B cell (primary cell): Measurements from ENCODE around the gene CKAP2L. TPM values are rescaled to one million over a fixed set of nuclear protein-coding genes. Genes with fewer than 3 reads are reported as not detected.

Experiments used
- ATAC-seq: fragments of 200-7000 bp; cut with Tn5 transposase; one replicate; pipeline ENCODE4 v1.10.0; 2021; ENCODE audit warnings: low read depth, mild to moderate bottlenecking, moderate number of reproducible peaks, moderate library complexity
- CTCF ChIA-PET: fragments of 350-600 bp; sonication (Branson Sonifier 250); formaldehyde crosslinking; loops from one replicate; lab custom pipeline; 2021; ENCODE audit warnings: antibody characterized with exemption, inconsistent platforms; lab: Charles Lee
- POLR2A ChIA-PET: fragments of 350-600 bp; sonication (Branson Sonifier 250); formaldehyde crosslinking; loops from one replicate; lab custom pipeline; 2021; ENCODE audit warnings: antibody characterized with exemption; lab: Charles Lee
- DNase-seq: peaks from one replicate; pipeline ENCODE4 v3.0.0; 2013
- H2AFZ ChIP-seq: 2 replicates; pipeline ENCODE4 v1.6.1; 2012; ENCODE audit warnings: mild to moderate bottlenecking, low read depth, low read length; ENCODE audit not compliant: insufficient read depth, poor library complexity, severe bottlenecking
- H3K27ac ChIP-seq, 2 donors: 1 replicate in 1 of 2; 2 replicates in 1 of 2; pipeline ENCODE4 v1.5.1; 2012 to 2013; ENCODE audit warnings: low read length in 2 of 2, mild to moderate bottlenecking in 2 of 2, moderate library complexity in 1 of 2
- H3K27me3 ChIP-seq, 4 experiments: fragments of 200-600 bp in 1 of 4; sonication (generic) in 1 of 4; replicated peaks in 1 of 4; 1 replicate in 2 of 4; 2 replicates in 2 of 4; pipeline versions ENCODE4 v1.6.1 to v1.7.0; 2013 to 2016; ENCODE audit warnings: low read length in 3 of 4, mild to moderate bottlenecking in 2 of 4, mixed read lengths in 1 of 4, moderate library complexity in 1 of 4; ENCODE audit not compliant: insufficient read depth in 4 of 4, control insufficient read depth in 3 of 4; ENCODE audit errors: control extremely low read depth in 1 of 4
- H3K36me3 ChIP-seq, 2 experiments: replicated peaks in 1 of 2; 1 replicate in 1 of 2; 2 replicates in 1 of 2; pipeline versions ENCODE4 v1.6.1 to v1.7.1; 2013; ENCODE audit warnings: low read length in 1 of 2; ENCODE audit not compliant: insufficient read depth in 2 of 2, control insufficient read depth in 1 of 2; ENCODE audit errors: control extremely low read depth in 1 of 2, extremely low read depth in 1 of 2
- H3K4me1 ChIP-seq, 2 donors: fragments of 200-600 bp in 1 of 2; sonication (generic) in 1 of 2; 1 replicate in 1 of 2; 2 replicates in 1 of 2; pipeline versions ENCODE4 v1.5.1 to v1.6.1; 2013 to 2017; ENCODE audit warnings: low read length in 2 of 2; ENCODE audit not compliant: control insufficient read depth in 2 of 2, insufficient read depth in 2 of 2
- H3K4me2 ChIP-seq: replicated peaks from 2 replicates; pipeline ENCODE3; 2012; ENCODE audit warnings: mild to moderate bottlenecking, low read depth, low read length; ENCODE audit not compliant: poor library complexity, severe bottlenecking
- H3K4me3 ChIP-seq, 5 experiments: fragments of 200-600 bp in 1 of 5; sonication (generic) in 1 of 5; 1 replicate in 3 of 5; 2 replicates in 2 of 5; pipeline versions ENCODE4 v1.5.1 to v1.7.0; 2011 to 2016; ENCODE audit warnings: low read length in 4 of 5, mild to moderate bottlenecking in 4 of 5, low read depth in 2 of 5, control low read depth in 1 of 5, moderate library complexity in 1 of 5; ENCODE audit not compliant: insufficient read depth in 1 of 5; ENCODE audit errors: control extremely low read depth in 1 of 5, extremely low read depth in 1 of 5
- H3K79me2 ChIP-seq: fragments of 200-600 bp; sonication (generic); one replicate; pipeline ENCODE4 v1.6.0; 2016; ENCODE audit warnings: low read length; ENCODE audit not compliant: control insufficient read depth, insufficient read depth
- H3K9ac ChIP-seq: fragments of 200-600 bp; sonication (generic); 2 replicates; pipeline ENCODE4 v1.6.1; 2017; ENCODE audit warnings: mild to moderate bottlenecking, low read length, moderate library complexity
- H3K9me3 ChIP-seq, 3 donors: one replicate each; pipeline versions ENCODE4 v1.6.1 to v1.7.1; 2013; ENCODE audit warnings: low read length in 2 of 3; ENCODE audit not compliant: control insufficient read depth in 2 of 3, insufficient read depth in 1 of 3; ENCODE audit errors: control extremely low read depth in 1 of 3
- H4K20me1 ChIP-seq: 2 replicates; pipeline ENCODE4 v1.6.0; 2012; ENCODE audit warnings: mild to moderate bottlenecking, low read length; ENCODE audit not compliant: insufficient read depth, control insufficient read depth, poor library complexity, severe bottlenecking
- H3K27ac Mint-ChIP-seq: one replicate; pipeline ENCODE4 v1.8.0; 2021; ENCODE audit warnings: mixed read lengths
- H3K27me3 Mint-ChIP-seq: one replicate; pipeline ENCODE4 v1.8.0; 2021; ENCODE audit warnings: mixed read lengths
- H3K4me1 Mint-ChIP-seq: one replicate; pipeline ENCODE4 v1.8.0; 2021; ENCODE audit warnings: mixed read lengths
- H3K4me3 Mint-ChIP-seq: one replicate; pipeline ENCODE4 v1.8.0; 2021; ENCODE audit warnings: mixed read lengths
- H3K9me3 Mint-ChIP-seq: one replicate; pipeline ENCODE4 v1.8.0; 2022; ENCODE audit warnings: mixed read lengths; ENCODE audit not compliant: insufficient read depth
- CTCF ChIP-seq: fragments of 200-600 bp; IDR thresholded peaks from one replicate; pipeline ENCODE4 v1.8.0; 2022; ENCODE audit warnings: antibody characterized with exemption, mild to moderate bottlenecking
- EZH2 ChIP-seq: IDR thresholded peaks from 2 replicates; pipeline ENCODE4 v1.6.1; 2012; ENCODE audit warnings: borderline replicate concordance, low read depth, mild to moderate bottlenecking, moderate library complexity, low read length; ENCODE audit not compliant: insufficient read depth, poor library complexity, severe bottlenecking
- WGBS: methylation state at CpG from one replicate; pipeline ENCODE4 v1.1.5; 2013; ENCODE audit warnings: missing lambda C conversion rate; ENCODE audit not compliant: insufficient coverage; 5-methylcytosine and 5-hydroxymethylcytosine counted together
- intact Hi-C: fragments of 100-400 bp; cut with micrococcal nuclease; formaldehyde crosslinking; loops from one replicate; pipeline ENCODE4 v1.10.0; 2022
- polyA plus RNA-seq: library from polyadenylated mRNA; depleted of rRNA; stranded (reverse); fragments of >200 nt; gene quantifications from 2 replicates; pipeline ENCODE4 v1.2.3, GENCODE V29; 2012
- total RNA-seq, 2 donors: library from RNA; stranded (reverse); fragments of 120-200 nt in 1 of 2; gene quantifications; 1 replicate in 1 of 2; 2 replicates in 1 of 2; pipeline versions ENCODE4 v1.2.3 to v1.2.4, GENCODE V29; 2013 to 2022

CKAP2L gene
- total and polyA plus RNA-seq, 2 donors (not counting 1 experiment from before 2014, with no cell fraction given), result 0.01 to 0.25 TPM

GRCh38 chr2:112693596-112693995 is 70.8 kb downstream of the CKAP2L start:
- Histone ChIP-seq H2AFZ (no peak overlapping the region), H3K27me3 (no peaks in the 10 kb centered on the region), H4K20me1 (no peaks in the 10 kb centered on the region), H3K9me3 (no peaks in the 10 kb centered on the region), H3K79me2 (no peaks in the 10 kb centered on the region), H3K4me1 (peaks cover 0 to 23% of the 10 kb centered on the region in 2 donors), H3K36me3 (no peaks in the 10 kb centered on the region), H3K27ac (no peak overlapping the region), H3K4me3 (no peak overlapping the region), H3K9ac (no peak overlapping the region), H3K4me2 (no peak overlapping the region)
- no peak for ATAC-seq
- H3K27ac Mint-ChIP-seq, result no peak overlapping the region
- no peak for TF ChIP-seq EZH2
- no peak for TF ChIP-seq CTCF
- H3K27me3 Mint-ChIP-seq, result no peaks in the 10 kb centered on the region
- no peak overlapping the region for H3K4me3 Mint-ChIP-seq
- no peaks in the 10 kb centered on the region for H3K9me3 Mint-ChIP-seq
- ChIA-PET CTCF (interaction anchor here (1.3 to 7.6 kb wide), 3 partner anchors 14 to 93 kb away, joined by 3 to 114 read pairs (median 7); no protein-coding TSS in a partner anchor), POLR2A (no interaction called here)
- no peak for DNase-seq
- WGBS, result 87% methylated on average over 2 of the region's 9 CpGs
- H3K4me1 Mint-ChIP-seq, result peaks cover 17% of the 10 kb centered on the region
- intact Hi-C loops, result loop anchor here (5.0 kb wide), 1 partner anchor 34 kb away; no protein-coding TSS in a partner anchor

- Histone ChIP-seq H3K4me3 (no peak overlapping the region), H3K9me3 (no peaks in the 10 kb centered on the region), H3K79me2 (no peaks in the 10 kb centered on the region), H3K9ac (no peak overlapping the region), H3K27me3 (no peaks in the 10 kb centered on the region), H3K27ac (no peak overlapping the region), H2AFZ (no peak overlapping the region), H3K36me3 (no peaks in the 10 kb centered on the region), H4K20me1 (no peaks in the 10 kb centered on the region), H3K4me1 (peaks cover 0 to 23% of the 10 kb centered on the region in 2 donors), H3K4me2 (no peak overlapping the region)
- 100% methylated on average over 1 of the region's 1 CpG for WGBS
- no peak for TF ChIP-seq CTCF
- no peak for TF ChIP-seq EZH2
- POLR2A ChIA-PET, result interaction anchor here (0.5 kb wide), 1 partner anchor 46 kb away, joined by 3 read pairs; no protein-coding TSS in a partner anchor
- Mint-ChIP-seq H3K4me3 (no peak overlapping the region), H3K27ac (no peak overlapping the region), H3K27me3 (no peaks in the 10 kb centered on the region), H3K4me1 (peaks cover 17% of the 10 kb centered on the region), H3K9me3 (no peaks in the 10 kb centered on the region)
- DNase-seq (no peak), ATAC-seq (no peak)
- CTCF ChIA-PET, result interaction anchor here (0.7 to 7.6 kb wide), 8 partner anchors 8 to 108 kb away, joined by 3 to 114 read pairs (median 16); partner anchors contain the start of genes CHCHD5 and SLC20A1
- intact Hi-C loops, result loop anchor here (5.0 kb wide), 1 partner anchor 34 kb away; no protein-coding TSS in a partner anchor
Observed at GRCh38 chr2:112692918-112693317, 71.5 kb downstream of the CKAP2L start.
